Kidney glomerular epithelial cell (primary cell): ENCODE measurements around the gene CCDC192.
"Not testable (repeated sequence)": the region's sequence is repeated elsewhere in the genome, so short reads cannot be mapped to it uniquely, and the experiment has no call there.

Experiments used
- DNase-seq: peaks from one replicate; lab custom pipeline; 2025; lab: John Stamatoyannopoulos, UW

The CCDC192 gene

DNA sequence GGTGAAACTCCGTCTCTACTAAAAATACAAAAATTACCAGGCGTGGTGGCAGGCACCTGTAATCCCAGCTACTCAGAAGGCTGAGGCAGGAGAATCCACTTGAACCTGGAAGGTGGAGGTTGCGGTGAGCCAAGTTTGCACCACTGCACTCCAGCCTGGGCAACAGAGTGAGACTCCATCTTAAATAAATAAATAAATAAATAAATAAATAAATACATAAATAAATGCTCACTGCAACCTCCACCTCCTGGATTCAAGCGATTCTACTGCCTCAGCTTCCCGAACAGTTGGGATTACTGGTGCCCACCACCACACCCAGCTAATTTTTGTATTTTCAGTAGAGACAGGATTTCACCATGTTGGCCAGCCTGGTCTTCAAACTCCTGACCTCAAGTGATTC lies 144.4 kb downstream of the CCDC192 start:
- DNase-seq: not testable (repeated sequence)

DNA sequence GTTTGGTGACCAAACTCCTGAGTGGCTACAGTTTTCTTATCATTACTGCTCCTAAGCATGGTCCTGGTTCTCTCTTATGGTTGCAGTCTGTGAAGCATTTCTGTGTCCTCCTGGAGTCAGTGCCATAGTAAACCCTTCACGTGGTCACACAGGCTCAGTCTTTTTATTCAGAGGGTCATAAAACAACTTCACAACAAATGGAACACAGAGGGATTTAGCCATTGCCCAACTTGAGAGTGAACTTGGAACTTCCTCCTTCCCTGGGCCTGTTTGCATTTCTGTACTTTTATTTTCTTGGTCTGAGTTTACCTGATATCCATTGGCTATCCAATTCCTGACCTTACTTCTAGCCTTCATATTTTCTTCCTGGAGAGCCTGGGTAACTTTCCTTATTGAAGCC lies 144.9 kb downstream of the CCDC192 start:
- DNase-seq: no peak

DNA sequence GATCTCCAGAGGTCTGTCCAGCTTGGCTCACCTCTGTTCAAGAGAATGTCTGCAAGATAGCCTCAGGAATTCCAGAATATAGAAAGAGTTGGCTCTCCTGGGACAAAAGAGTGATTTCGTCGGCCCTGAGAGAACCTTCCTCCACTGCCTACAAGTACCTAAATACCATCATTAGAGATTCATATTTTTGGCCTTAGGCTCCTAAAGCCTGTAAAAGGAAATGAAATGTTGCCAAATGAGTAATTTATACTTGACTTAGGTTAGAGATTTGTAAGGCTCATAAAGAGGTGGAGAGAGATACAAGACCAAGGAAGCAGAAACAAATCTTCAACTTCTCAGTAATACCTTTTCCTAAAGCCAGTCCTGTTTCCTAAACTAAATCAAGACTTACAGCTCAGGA lies 146.2 kb downstream of the CCDC192 start:
- DNase-seq: no peak

DNA sequence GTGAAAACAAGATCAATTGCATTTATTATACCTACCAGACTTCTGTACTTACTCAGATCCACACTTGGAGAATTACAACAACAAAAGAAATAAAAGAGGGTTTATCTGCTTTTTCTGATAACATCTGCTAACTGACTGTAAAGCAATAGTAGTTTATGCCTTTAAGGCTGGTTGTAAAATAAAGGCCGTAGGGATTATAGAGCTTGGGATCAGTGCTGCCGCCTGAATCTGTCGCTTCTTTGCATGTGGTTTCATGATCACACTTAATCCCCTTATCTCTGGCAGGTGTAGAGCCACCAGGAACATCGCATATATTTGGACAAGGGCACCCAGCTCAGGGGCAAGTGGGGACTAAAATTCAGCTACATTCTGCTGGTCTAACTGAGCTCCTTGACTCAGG lies 146.7 kb downstream of the CCDC192 start:
- DNase-seq: no peak

DNA sequence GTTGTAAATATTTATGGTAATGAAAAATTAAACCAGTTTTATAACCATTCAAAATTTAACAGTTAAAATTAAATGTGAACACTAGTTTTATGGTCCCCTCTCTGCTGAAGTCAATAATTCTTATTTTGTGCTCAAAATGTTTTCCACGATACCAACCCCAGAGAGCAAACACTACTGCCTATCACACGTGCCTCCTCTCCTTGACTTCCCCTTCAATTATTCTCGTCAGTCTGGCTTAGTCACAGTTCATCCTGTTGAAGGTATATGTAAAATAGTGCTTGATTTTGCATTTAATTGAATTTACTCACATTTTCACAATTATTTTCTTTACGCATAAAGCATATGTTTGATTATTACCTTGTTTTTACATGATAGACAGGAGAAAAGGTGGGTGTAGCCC lies 148.8 kb downstream of the CCDC192 start:
- no peak for DNase-seq

DNA sequence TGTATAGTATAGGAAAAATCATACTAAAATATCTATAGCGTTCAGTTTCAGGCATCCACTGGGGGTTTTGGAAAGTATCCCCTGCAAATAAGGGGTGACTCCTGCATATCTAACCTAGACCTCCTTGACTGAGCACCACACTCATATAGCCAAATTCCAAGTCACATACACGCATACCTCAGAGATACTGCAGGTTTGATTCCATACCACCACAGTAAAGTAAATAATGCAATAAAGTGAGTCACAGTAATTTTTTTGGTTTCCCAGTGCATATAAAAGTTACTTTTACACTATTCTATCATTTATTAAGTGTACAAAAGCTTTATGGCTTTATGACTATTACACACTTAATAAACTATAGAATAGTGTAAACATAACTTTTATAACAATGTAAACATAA lies 151.3 kb downstream of the CCDC192 start:
- no peak for DNase-seq

DNA sequence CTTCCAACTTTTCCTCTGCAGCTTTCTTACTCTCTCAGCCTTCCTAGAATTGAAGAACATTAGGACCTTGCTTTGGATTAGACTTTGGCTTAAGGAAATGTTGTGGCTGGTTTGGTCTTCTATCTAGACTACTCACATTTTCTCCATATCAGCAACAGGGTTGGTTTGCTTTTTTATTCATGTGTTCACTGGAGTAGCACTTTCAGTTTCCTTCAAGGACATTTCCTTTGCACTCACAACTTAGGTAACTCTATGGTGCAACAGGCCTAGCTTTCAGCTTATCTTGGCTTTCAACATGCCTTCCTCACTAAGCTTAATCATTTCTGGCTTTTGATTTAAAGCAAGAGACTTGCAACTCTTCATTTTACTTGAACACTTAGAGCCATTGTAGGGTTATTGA lies 153.1 kb downstream of the CCDC192 start:
- no peak for DNase-seq

DNA sequence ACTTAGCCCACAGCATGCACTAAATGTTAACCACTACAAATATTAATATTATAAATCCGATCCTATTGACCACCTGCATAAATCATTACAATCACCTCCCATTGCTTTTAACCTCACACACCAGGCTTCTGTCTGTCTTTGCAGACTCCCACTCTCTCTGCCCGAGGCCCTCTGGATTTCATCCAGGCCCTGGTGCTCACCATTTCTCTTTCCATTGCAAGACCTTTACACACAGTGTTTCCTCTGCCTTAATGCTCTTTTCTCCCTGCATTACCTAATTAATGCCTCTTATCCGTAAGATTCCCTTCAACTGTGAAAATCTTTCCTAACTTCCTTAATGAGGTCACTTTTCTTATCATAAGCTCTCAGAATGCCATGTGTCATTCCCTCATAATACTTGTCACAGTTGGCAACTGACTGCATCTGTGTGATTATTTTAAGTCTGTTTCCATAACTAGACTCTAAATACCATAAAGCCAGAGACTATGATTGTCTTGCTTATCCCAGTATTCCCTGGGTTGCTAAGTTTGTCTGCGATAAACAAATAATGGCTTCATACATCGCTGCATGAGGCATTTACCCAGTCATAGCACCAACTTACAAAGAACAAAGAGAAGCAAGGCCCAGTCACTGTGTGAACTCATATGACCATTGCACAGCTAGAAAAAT lies 155.1 kb downstream of the CCDC192 start:
- no peak for DNase-seq

DNA sequence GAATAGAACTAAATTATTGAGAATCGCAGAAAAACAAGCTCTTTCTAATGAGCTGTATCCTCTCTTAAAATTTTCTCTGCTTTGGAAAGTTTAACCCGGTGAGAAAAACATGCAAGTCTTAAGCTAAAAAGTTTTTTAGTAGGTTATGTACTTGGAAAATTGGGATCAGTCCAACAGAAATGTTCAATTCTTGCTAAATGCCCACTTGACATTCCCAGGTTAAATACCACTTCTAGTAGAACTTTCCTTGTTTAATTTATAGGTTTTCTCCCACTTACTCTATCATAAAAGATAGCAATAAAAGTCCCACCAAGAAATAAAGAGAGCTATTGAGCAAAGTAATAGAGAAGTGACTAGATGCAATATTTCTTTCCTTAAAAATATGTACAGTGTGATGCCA lies 157.1 kb downstream of the CCDC192 start:
- no peak for DNase-seq

DNA sequence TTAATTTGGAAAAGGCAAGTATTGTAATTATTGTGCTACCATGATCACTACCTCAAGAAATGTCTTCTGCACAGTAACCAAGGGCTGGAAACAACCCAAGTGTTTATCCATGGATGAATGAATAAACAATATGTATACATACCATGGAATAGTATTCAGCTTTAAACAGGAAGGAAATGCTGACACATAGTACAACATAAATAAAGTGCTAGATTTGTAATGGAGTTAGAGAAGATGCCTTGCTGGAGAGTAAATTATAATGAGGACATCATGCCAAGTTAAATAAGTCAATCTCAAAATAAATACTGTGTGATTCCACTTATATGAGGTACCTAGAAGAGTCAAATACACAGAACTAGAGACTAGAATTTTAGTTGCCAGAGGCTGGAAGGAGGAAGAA lies 160.0 kb downstream of the CCDC192 start:
- no peak for DNase-seq

DNA sequence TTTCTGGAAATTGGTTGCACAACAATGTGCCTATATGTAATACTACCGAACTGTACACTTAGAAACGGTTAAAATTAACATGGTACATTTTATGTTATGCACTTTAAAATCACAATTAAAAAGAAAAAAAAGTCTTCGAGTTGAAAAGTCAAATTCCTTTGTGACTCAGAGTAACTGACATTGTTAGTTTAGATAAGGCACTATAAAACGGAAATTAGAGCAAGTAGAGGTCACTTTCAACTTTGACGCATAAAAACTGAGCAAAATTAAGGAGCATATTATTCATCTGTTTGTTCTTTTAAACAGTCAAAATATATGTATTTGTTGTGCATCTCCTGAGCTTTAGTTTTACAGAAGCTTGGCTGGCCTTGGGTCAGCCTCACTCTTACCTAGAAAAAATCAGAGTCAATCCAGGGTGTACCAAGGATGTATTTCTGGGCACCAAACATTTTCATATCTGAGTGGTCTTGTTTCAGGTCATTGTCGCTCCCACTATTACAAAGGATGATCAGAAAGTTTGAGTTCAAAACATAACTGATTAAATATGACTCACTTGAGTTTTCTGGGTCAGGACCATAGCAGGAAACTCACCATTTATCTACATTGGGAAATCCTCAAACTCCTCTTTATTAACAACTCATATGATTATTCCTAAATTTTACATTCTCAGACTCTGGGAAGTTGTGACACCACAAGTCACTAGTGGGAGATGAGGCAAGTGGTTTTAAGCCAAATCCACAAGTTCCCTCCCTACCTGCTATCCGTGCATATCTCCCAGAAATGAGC lies 160.6 kb downstream of the CCDC192 start:
- no peak for DNase-seq

DNA sequence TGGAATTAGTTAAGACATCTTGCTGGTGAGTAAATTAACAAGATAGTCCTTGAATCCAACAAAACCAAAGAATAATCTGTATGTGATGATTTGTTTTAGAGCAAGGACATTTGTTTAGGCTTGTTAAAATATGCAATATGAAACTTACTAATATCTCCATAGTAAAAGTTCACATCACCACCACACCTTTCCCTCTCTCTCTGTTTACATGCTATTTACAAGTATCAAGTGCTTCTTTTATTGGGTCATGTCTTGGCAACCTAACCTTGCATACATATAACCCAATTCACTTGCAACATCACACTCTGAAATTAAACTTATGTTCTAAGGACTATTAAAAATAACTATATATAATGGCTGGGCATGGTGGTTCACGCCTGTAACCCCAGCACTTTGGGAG lies 161.3 kb downstream of the CCDC192 start:
- DNase-seq: no peak

DNA sequence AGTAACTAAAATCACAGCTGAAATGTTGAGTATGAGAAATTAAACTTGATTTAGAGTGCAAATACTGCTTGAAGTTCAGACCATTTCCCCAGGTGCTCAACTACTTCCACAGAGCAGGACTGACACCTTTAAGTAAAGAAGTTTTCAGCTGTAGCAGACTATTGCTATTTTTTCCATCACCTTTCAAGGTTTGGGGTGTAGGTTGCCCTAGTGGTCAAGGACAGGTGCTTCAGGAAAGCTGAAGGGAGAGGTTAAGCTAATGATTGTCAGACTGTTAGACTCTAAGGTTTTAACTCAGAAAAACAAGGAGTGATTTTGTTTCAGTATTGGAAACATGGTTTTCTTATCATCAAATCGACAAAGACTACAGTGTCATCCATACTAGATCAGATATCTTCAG lies 162.1 kb downstream of the CCDC192 start:
- no peak for DNase-seq

DNA sequence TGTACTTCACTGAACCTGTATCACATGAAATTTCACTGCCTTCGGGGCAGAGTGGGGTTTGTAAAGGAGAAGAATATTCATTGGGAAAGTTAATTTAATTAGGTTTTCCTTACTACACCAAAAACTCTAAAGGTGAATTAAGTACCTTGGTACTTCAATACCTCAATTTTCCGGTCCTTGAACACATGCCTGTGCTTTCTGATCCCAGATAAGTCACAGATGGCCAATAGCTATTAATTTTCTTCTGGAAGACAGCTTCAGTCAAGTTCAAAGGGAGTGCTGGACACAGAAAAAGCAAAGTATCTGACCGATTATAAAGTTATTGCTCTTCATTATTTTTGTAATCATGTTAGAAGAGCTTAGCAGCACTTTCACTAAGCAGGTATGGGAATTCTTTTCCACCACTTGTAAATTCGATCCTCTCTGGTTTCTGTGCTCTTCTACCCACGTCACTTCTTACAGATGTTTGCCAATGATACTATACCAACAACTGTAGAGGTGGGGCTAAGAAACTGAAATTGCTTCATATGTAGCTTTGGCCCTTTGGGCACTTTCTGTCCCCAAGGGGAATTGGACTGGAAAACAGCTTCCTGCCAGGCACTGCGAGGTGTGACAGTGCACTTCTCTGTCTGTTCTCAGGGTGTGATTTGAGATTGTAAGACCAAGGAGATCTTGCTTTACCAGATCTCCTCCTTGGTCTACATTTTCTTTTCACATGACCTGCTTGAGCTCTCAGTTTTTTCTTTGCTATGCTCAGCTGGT lies 164.0 kb downstream of the CCDC192 start:
- no peak for DNase-seq

DNA sequence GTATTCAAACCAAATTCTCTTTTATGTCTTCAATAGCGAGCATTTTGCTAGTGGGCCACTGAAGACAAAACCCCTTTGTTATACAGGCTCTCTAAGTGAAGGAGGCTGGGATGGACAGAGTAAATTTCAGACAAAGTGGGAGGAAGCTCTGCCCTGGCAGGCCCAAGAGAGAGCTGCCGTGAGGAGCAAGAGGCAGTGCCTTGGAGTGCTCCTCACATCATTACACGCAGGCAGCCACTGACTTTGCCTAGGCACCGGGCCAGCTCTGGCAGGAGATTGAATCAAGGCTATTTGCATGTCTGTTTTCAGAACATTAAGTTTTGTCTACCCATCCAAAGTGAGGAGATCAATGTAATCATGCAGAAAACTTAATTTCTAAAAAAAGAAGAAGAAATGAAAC lies 167.7 kb downstream of the CCDC192 start:
- DNase-seq: no peak

DNA sequence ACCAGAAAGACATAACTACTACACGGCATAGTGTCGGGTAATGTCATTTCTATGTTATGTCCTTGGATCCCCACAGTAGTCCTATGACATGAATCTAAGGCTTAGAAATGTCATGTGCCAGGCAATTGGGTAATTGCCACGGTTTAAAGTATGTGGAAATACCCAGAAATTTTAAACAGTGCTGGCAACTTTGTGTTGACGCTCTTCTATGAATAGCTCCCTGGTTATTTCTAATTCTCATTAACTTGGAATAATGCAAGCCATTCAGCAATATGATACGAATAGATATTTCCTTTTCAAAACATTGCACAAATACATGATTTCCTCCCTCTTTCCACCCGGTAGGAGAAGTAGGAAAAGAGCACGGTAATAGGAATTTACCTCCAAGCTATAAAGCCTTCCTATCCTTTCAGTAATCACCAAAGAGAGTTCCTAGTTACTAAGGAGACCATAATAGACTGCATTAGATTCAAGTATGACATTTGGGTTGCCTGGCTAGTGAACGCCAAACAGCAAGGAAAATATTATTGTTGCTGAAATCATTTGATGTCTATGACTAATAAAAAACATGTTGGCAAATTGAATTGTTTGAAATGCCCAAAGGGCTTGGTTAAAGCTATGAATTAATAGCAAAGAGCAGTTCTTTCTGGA lies 168.4 kb downstream of the CCDC192 start:
- DNase-seq: peak; percentile 34

DNA sequence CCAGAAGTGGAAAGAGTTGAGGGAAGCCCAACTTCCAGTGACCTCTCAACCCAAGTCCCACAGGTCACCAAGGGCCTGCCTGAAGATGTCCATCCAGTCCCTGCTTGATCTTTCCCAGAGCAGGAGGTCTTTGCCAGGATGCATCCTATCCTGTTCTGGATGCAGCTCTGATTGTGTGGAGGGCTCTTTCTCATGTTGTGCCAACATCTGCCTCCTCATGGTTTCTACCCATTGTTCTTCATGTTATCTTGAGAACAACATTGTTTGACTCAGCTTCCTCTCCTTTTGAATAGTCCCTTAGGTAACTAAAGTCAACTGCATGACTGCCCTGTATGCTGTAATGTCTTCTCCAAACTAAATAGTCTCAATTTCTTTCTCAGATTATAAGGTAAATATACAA lies 169.3 kb downstream of the CCDC192 start:
- DNase-seq: no peak

DNA sequence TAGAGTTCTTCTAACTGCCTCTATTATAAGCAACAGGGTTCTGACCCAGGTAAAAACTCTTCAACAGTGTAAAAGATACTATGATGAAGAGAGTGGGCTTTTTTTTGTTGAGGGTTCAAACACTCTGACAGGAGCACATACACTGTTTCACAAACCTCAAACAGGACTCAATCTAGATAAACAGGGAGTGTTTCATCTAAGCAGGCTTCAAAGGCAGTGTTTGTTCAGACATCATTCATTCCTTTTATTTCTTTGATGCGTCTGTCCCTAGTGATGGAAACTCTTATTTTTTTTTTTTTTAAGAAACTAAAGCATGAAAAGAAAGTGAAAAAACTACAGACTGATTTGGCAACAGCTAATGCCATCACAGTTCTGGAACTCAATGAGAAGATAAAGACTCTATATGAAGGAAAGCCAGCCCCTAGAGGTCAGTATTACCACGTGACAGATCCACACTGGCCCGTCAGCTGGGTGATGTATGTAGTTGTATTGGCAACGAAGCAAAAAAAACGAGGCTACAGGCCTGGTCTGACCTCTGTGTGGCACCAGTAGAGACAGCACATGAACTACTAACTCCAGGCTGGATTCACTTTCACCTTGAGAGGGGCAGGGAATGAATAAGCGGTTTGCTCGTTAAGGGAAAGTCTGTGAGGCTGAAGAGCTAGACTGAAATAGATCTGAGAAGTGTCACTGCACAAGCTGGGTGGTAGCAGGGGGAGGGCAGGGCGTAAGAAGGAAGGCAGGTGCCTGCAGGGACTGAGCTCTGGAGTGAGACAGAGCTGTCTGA lies 172.2 kb downstream of the CCDC192 start:
- DNase-seq: peak; percentile 81

DNA sequence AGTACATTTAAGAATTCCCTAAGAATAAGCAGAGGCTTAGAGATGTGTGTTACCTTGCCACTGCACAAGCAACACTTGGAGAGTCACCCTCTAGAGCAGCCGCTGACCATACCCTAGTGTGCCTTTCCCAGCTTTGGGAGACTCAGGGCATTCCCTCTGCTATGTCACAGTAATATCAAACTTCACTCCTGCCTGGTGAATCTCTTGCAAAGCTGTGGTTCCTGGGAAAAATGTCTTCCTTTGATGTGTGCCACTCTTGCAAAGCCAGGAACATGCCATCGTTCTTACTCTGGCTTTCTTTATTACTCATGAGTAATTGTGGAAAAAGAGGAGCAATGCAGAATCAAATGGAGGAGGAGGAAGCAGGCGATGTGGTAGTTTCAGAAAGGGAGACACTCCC lies 173.2 kb downstream of the CCDC192 start:
- DNase-seq: peak; percentile 75

DNA sequence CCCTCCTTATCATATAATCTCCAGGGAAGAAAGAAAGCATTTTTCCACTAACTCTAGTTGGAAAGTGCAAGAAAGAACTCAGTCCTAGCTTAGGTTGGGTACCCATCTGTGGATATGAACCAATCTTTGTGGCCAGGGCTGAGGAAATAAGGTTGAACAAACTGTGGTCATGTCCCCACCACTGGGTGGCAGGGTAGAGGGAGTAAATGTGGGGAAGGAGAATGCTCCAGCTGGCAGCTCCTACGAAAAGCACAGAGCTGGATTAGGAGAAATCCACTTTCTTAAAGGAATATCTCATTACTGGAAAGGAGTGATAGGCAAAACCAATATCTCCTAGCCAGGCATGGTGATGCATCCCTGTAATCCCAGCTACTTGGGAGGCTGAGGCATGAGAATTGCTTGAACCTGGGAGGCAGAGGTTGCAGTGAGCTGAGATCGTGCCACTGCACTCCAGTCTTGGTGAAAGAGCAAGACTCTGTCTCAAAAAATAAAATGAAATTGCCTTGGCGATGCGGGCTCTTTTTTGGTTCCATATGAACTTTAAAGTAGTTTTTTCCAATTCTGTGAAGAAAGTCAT lies 175.1 kb downstream of the CCDC192 start:
- DNase-seq: peak; percentile 42

DNA sequence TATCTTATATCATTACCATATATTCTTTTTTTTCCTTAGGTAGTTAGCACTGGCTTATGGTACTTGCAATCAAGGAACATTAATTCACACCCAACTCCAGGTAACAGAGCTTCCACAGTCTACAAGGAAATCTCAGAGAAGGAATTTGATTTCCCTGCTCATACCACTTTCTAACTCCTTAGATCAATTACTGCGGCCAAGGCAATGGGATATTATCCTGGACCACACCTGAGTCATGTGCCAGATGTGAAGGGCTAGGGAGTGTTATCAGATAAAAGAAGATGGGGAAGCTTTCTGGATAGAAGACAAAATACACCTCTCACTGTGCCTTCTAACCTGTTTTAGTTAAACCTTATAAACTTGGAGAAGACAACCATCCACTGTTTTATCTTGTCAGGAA lies 181.2 kb downstream of the CCDC192 start:
- no peak for DNase-seq
